SK-N-SH treated with all-trans-retinoic acid at 6 μM for 48 hours (cell line): Measurements from ENCODE around the gene GPHN.
"Not testable (repeated sequence)": the region's sequence is repeated elsewhere in the genome, so short reads cannot be mapped to it uniquely, and the experiment has no call there.

Experiments
- ATAC-seq: fragments of 200-7000 bp; cut with Tn5 transposase; 3 replicates; pipeline ENCODE4 v1.9.1; 2020; ENCODE audit warnings: mild to moderate bottlenecking, moderate library complexity
- ARNTL ChIP-seq: fragments of 450-650 bp; formaldehyde crosslinking; IDR thresholded peaks from 2 replicates; pipeline ENCODE4 v1.5.0; 2020; ENCODE audit warnings: low read depth, mild to moderate bottlenecking, moderate library complexity, borderline replicate concordance
- CSDC2 ChIP-seq: fragments of 250-450 bp; sonication (Bioruptor Pico); IDR thresholded peaks from 2 replicates; pipeline ENCODE4 v1.5.0; 2020; ENCODE audit warnings: mild to moderate bottlenecking, moderate library complexity
- ESRRG ChIP-seq: fragments of 250-450 bp; sonication (Bioruptor Pico); IDR thresholded peaks from 2 replicates; pipeline ENCODE4 v1.6.1; 2021; ENCODE audit warnings: mild to moderate bottlenecking
- GLIS3 ChIP-seq: fragments of 250-450 bp; sonication (Bioruptor Pico); IDR thresholded peaks from 2 replicates; pipeline ENCODE4 v1.5.0; 2020; ENCODE audit warnings: mild to moderate bottlenecking, moderate library complexity
- ISL1 ChIP-seq: fragments of 250-450 bp; sonication (Bioruptor Pico); IDR thresholded peaks from 2 replicates; pipeline ENCODE4 v2.1.2; 2022; ENCODE audit warnings: mild to moderate bottlenecking, moderate library complexity
- RARB ChIP-seq: fragments of 250-450 bp; sonication (Bioruptor Pico); IDR thresholded peaks from 2 replicates; pipeline ENCODE4 v1.8.0; 2021; ENCODE audit warnings: mild to moderate bottlenecking, moderate library complexity
- SNAI2 ChIP-seq: fragments of 250-450 bp; sonication (Bioruptor Pico); IDR thresholded peaks from 2 replicates; pipeline ENCODE4 v1.5.0; 2020; ENCODE audit warnings: mild to moderate bottlenecking, moderate library complexity
- TCF4 ChIP-seq: fragments of 250-450 bp; sonication (Bioruptor Pico); IDR thresholded peaks from 2 replicates; pipeline ENCODE4 v1.8.0; 2021; ENCODE audit warnings: mild to moderate bottlenecking, moderate library complexity, borderline replicate concordance
- TOX ChIP-seq: fragments of 250-450 bp; sonication (Bioruptor Pico); IDR thresholded peaks from 2 replicates; pipeline ENCODE4 v1.8.0; 2021; ENCODE audit warnings: mild to moderate bottlenecking, moderate library complexity, borderline replicate concordance
- ZC3H10 ChIP-seq: fragments of 250-450 bp; sonication (Bioruptor Pico); IDR thresholded peaks from 2 replicates; pipeline ENCODE4 v1.5.1; 2021; ENCODE audit warnings: mild to moderate bottlenecking, moderate library complexity
- ZFP3 ChIP-seq: fragments of 250-450 bp; sonication (Bioruptor Pico); IDR thresholded peaks from 2 replicates; pipeline ENCODE4 v1.5.0; 2020; ENCODE audit warnings: mild to moderate bottlenecking, moderate library complexity
- ZFP30 ChIP-seq: fragments of 450-650 bp; formaldehyde crosslinking; IDR thresholded peaks from 2 replicates; pipeline ENCODE4 v1.5.0; 2022; ENCODE audit warnings: mild to moderate bottlenecking, moderate library complexity
- ZNF70 ChIP-seq: fragments of 450-650 bp; formaldehyde crosslinking; IDR thresholded peaks from 2 replicates; pipeline ENCODE4 v1.5.0; 2020; ENCODE audit warnings: mild to moderate bottlenecking, moderate library complexity
- ZNF8 ChIP-seq: fragments of 450-650 bp; formaldehyde crosslinking; IDR thresholded peaks from 2 replicates; pipeline ENCODE4 v1.5.0; 2020; ENCODE audit warnings: mild to moderate bottlenecking, moderate library complexity
- TF ChIP-seq, protein P1 (sequence below): fragments of 250-450 bp; sonication (Bioruptor Pico); IDR thresholded peaks from 2 replicates; pipeline ENCODE4 v1.8.0; 2020; ENCODE audit warnings: mild to moderate bottlenecking, moderate library complexity, borderline replicate concordance
- TF ChIP-seq, protein P2 (sequence below): fragments of 250-450 bp; sonication (Bioruptor Pico); IDR thresholded peaks from 2 replicates; pipeline ENCODE4 v1.5.1; 2020; ENCODE audit warnings: low read depth, mild to moderate bottlenecking, moderate library complexity
- TF ChIP-seq, protein P3 (sequence below): fragments of 250-450 bp; sonication (Bioruptor Pico); IDR thresholded peaks from 2 replicates; pipeline ENCODE4 v1.8.0; 2021; ENCODE audit warnings: low read depth, mild to moderate bottlenecking, moderate library complexity, borderline replicate concordance
- TF ChIP-seq, protein P4 (sequence below): fragments of 250-450 bp; sonication (Bioruptor Pico); IDR thresholded peaks from 2 replicates; pipeline ENCODE4 v1.5.1; 2021; ENCODE audit warnings: mild to moderate bottlenecking, moderate library complexity
- TF ChIP-seq, protein P5 (sequence below): fragments of 250-450 bp; sonication (Bioruptor Pico); IDR thresholded peaks from 2 replicates; pipeline ENCODE4 v1.5.0; 2020; ENCODE audit warnings: mild to moderate bottlenecking, moderate library complexity

The GPHN gene

DNA sequence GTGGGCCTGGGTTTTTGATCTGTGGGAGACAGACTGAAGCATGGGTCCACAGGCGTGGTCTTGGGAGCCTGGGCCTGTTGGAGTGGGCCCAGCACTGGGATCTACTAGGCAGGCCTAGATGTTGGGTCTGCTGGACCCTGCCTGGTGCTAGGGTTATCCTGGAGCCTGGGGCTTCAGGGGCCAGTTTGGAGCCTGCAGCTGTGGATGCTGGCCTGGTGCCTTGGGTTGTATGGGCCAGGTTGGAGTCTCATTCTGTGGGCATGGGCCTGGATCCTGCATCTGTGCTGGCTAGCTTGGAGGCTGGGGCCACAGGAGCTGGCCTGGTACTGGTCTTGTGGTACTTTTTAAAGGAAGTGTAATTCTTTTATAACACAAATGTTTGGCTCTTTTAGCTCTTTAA is 68.0 kb downstream of the GPHN start:
- TF ChIP-seq ZC3H10 (CRISPR knock-in tag), result no peak
- TF ChIP-seq, protein P1, sequence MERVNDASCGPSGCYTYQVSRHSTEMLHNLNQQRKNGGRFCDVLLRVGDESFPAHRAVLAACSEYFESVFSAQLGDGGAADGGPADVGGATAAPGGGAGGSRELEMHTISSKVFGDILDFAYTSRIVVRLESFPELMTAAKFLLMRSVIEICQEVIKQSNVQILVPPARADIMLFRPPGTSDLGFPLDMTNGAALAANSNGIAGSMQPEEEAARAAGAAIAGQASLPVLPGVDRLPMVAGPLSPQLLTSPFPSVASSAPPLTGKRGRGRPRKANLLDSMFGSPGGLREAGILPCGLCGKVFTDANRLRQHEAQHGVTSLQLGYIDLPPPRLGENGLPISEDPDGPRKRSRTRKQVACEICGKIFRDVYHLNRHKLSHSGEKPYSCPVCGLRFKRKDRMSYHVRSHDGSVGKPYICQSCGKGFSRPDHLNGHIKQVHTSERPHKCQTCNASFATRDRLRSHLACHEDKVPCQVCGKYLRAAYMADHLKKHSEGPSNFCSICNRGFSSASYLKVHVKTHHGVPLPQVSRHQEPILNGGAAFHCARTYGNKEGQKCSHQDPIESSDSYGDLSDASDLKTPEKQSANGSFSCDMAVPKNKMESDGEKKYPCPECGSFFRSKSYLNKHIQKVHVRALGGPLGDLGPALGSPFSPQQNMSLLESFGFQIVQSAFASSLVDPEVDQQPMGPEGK (CRISPR knock-in tag), result no peak
- TF ChIP-seq SNAI2 (CRISPR knock-in tag), result no peak
- no peak for TF ChIP-seq ZFP30 (CRISPR knock-in tag)
- TF ChIP-seq, protein P2, sequence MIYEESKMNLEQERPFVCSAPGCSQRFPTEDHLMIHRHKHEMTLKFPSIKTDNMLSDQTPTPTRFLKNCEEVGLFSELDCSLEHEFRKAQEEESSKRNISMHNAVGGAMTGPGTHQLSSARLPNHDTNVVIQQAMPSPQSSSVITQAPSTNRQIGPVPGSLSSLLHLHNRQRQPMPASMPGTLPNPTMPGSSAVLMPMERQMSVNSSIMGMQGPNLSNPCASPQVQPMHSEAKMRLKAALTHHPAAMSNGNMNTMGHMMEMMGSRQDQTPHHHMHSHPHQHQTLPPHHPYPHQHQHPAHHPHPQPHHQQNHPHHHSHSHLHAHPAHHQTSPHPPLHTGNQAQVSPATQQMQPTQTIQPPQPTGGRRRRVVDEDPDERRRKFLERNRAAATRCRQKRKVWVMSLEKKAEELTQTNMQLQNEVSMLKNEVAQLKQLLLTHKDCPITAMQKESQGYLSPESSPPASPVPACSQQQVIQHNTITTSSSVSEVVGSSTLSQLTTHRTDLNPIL, result no peak
- no peak for TF ChIP-seq GLIS3
- TF ChIP-seq ARNTL, result no peak
- TF ChIP-seq ZFP3 (CRISPR knock-in tag), result no peak
- no peak for TF ChIP-seq TOX
- no peak for TF ChIP-seq RARB (CRISPR knock-in tag)
- TF ChIP-seq ESRRG, result no peak
- no peak for TF ChIP-seq CSDC2 (CRISPR knock-in tag)
- ATAC-seq, result no peak

DNA sequence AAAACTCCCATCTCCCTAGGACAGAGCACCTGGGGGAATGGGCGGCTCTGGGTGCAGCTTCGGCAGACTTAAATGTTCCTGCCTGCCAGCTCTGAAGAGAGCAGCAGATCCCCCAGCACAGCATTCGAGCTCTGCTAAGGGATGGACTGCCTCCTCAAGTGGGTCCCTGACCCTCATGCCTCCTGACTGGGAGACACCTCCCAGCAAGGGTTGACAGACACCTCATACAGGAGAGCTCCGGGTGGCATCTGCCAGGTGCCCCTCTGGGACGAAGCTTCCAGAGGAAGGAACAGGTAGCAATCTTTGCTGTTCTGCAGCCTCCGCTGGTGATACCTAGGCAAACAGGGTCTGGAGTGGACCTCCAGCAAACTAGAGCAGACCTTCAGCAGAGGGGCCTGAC is 79.8 kb downstream of the GPHN start:
- ATAC-seq, result not testable (repeated sequence)

DNA sequence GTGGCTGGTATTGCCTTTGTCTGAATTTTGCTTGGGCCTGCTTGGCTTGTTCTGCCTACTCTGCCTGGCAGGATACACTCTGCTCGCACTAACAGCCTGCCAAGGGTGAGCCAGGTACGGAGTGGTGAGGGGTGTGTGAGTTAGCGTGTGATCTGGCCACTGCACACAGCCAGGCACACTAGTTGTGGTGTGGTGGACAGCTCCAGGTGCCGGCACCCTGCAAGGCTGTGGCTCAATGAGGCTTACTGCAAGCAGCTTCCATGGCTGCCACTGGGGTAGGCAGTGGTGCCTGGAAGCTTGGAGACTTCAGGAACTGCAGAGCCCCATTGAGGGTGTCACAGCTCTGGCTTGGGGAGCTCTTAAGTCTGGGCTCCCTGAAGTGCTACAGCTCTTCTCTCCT is 87.4 kb downstream of the GPHN start:
- TF ChIP-seq ZFP3 (CRISPR knock-in tag), result no peak
- no peak for TF ChIP-seq ESRRG
- TF ChIP-seq, protein P2, result no peak
- no peak for TF ChIP-seq TOX
- TF ChIP-seq ARNTL, result no peak
- TF ChIP-seq ZFP30 (CRISPR knock-in tag), result no peak
- no peak for TF ChIP-seq RARB (CRISPR knock-in tag)
- TF ChIP-seq, protein P3, sequence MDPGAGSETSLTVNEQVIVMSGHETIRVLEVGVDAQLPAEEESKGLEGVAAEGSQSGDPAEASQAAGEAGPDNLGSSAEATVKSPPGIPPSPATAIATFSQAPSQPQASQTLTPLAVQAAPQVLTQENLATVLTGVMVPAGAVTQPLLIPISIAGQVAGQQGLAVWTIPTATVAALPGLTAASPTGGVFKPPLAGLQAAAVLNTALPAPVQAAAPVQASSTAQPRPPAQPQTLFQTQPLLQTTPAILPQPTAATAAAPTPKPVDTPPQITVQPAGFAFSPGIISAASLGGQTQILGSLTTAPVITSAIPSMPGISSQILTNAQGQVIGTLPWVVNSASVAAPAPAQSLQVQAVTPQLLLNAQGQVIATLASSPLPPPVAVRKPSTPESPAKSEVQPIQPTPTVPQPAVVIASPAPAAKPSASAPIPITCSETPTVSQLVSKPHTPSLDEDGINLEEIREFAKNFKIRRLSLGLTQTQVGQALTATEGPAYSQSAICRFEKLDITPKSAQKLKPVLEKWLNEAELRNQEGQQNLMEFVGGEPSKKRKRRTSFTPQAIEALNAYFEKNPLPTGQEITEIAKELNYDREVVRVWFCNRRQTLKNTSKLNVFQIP, result no peak
- TF ChIP-seq ISL1 (CRISPR knock-in tag), result no peak
- TF ChIP-seq, protein P4, sequence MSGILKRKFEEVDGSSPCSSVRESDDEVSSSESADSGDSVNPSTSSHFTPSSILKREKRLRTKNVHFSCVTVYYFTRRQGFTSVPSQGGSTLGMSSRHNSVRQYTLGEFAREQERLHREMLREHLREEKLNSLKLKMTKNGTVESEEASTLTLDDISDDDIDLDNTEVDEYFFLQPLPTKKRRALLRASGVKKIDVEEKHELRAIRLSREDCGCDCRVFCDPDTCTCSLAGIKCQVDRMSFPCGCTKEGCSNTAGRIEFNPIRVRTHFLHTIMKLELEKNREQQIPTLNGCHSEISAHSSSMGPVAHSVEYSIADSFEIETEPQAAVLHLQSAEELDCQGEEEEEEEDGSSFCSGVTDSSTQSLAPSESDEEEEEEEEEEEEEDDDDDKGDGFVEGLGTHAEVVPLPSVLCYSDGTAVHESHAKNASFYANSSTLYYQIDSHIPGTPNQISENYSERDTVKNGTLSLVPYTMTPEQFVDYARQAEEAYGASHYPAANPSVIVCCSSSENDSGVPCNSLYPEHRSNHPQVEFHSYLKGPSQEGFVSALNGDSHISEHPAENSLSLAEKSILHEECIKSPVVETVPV (CRISPR knock-in tag), result no peak
- no peak for TF ChIP-seq GLIS3
- TF ChIP-seq ZNF70 (CRISPR knock-in tag), result no peak
- no peak for ATAC-seq

DNA sequence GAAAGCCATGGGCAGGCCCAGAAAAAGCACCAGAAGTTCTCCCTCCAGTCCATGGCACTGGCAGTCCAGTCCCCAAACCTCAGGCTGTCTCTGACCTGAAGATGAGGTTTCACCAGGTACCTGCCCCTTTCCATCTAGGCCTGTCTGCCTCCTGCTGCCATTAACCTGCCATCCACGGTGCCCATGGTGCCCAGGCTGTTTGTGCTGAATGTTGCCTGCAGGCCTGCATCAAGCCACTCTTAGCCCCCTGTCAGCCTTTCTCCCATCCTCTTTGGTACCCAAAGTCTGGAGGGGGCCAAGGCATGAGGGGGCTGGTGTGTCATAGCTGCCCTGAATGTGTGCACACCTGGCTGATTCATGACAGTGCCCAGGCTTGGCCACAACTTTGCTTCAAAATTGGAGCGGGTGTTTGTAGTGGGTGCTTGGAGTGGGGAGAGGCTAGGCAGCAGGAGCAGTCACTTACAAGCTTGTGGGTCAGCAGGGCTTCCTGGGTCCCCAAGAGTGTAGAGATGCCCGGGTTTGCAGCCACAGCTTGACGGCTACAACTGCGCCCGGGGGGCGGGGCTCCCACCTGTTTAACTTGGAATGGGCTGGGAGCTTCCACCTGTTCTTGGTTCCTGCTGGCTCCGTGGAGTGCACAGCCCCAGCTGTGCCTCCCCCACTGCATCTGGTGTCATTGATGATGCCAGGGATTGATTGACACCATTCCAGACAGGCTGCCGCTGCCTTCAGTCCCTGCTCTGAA is 88.5 kb downstream of the GPHN start:
- TF ChIP-seq GLIS3 (no peak), ZNF8 (no peak), TCF4 (CRISPR knock-in tag) (no peak)
- TF ChIP-seq, protein P2, result no peak
- no peak for ATAC-seq

DNA sequence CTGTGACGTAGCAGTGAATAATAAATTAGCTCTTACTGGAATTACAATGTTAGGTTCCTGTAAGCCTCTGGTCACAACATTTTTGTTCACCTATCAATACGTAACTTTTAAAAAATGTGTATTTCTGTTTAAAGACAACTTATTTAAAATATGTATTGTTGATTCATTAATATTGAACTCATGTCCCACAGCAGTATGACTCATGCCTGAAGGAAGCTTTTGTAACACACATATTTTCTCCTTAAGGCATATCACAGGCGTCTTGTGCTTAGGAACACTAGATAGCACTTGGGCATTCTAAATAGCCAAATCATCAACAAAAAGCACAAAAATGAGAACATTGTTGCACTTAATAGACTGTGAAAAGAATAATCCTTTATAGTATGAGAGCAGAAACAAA is 92.5 kb downstream of the GPHN start:
- peak; percentile 59 for ATAC-seq
- TF ChIP-seq CSDC2 (CRISPR knock-in tag) (no peak), ESRRG (no peak), ARNTL (no peak), ZFP3 (CRISPR knock-in tag) (no peak)
- TF ChIP-seq, protein P5, sequence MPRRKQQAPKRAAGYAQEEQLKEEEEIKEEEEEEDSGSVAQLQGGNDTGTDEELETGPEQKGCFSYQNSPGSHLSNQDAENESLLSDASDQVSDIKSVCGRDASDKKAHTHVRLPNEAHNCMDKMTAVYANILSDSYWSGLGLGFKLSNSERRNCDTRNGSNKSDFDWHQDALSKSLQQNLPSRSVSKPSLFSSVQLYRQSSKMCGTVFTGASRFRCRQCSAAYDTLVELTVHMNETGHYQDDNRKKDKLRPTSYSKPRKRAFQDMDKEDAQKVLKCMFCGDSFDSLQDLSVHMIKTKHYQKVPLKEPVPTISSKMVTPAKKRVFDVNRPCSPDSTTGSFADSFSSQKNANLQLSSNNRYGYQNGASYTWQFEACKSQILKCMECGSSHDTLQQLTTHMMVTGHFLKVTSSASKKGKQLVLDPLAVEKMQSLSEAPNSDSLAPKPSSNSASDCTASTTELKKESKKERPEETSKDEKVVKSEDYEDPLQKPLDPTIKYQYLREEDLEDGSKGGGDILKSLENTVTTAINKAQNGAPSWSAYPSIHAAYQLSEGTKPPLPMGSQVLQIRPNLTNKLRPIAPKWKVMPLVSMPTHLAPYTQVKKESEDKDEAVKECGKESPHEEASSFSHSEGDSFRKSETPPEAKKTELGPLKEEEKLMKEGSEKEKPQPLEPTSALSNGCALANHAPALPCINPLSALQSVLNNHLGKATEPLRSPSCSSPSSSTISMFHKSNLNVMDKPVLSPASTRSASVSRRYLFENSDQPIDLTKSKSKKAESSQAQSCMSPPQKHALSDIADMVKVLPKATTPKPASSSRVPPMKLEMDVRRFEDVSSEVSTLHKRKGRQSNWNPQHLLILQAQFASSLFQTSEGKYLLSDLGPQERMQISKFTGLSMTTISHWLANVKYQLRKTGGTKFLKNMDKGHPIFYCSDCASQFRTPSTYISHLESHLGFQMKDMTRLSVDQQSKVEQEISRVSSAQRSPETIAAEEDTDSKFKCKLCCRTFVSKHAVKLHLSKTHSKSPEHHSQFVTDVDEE (CRISPR knock-in tag), result no peak
- TF ChIP-seq, protein P3, result no peak
- TF ChIP-seq, protein P2, result no peak
